HepG2 (cell line): ENCODE measurements around the gene SVOP. TPM values are rescaled to one million over a fixed set of nuclear protein-coding genes. Genes with fewer than 3 reads are reported as not detected.
A peak's percentile ranks its signal among the peaks of the same experiment; 100 is the strongest.

Experiments used
- ATAC-seq: fragments of 200-7000 bp; cut with Tn5 transposase; 3 replicates; pipeline ENCODE4 v1.9.1; 2020; ENCODE audit warnings: mild to moderate bottlenecking, moderate library complexity
- BruUV-seq: library from RNA; stranded (reverse); fragments of 400-500 nt; replicated peaks from 2 replicates; lab custom pipeline; 2021; lab: Mats Ljungman, UMichigan
- CTCF ChIA-PET: fragments of 300-600 bp; formaldehyde crosslinking; extraction: SDS; loops from one replicate; lab custom pipeline; 2021; ENCODE audit warnings: low total read pairs, inconsistent platforms, low intra/inter-chr PET ratio; lab: Yijun Ruan, JAX
- POLR2A ChIA-PET: fragments of 350-600 bp; sonication (Branson Sonifier 250); formaldehyde crosslinking; loops from one replicate; lab custom pipeline; 2020; ENCODE audit warnings: antibody characterized with exemption, inconsistent platforms; lab: Yijun Ruan, JAX
- DNase-seq: peaks from one replicate; pipeline ENCODE4 v3.0.0-alpha.2; 2015; ENCODE audit warnings: low spot score
- FAIRE-seq: peaks from 3 replicates; lab custom pipeline; 2011; peaks lifted over from hg19 to GRCh38; lab: Jason Lieb, UNC
- H2AFZ ChIP-seq: one replicate; pipeline ENCODE4 v1.6.1; 2011; ENCODE audit warnings: low read length, inconsistent platforms
- H3K27ac ChIP-seq: fragments of 300-600 bp; 3 replicates; pipeline ENCODE4 v1.8.0; 2011; ENCODE audit warnings: mixed run types, mild to moderate bottlenecking, mixed read lengths, low read length, inconsistent platforms; ENCODE audit not compliant: insufficient read depth; ENCODE audit errors: extremely low read length
- H3K27me3 ChIP-seq, 2 experiments: fragments of 200-600 bp in 1 of 2; 2 replicates in 1 of 2; 3 replicates in 1 of 2; pipeline versions ENCODE4 v1.6.0 to v1.8.0; 2011; ENCODE audit warnings: low read length in 2 of 2, mild to moderate bottlenecking in 2 of 2, moderate library complexity in 2 of 2, inconsistent platforms in 1 of 2; ENCODE audit not compliant: insufficient read depth in 2 of 2, control insufficient read depth in 1 of 2
- H3K36me3 ChIP-seq, 2 experiments: fragments of 200-600 bp in 1 of 2; replicated peaks in 1 of 2; 2 replicates in 1 of 2; 3 replicates in 1 of 2; pipeline versions ENCODE4 v1.5.1 to v1.8.0; 2011; ENCODE audit warnings: low read length in 2 of 2, inconsistent platforms in 1 of 2; ENCODE audit not compliant: insufficient read depth in 2 of 2, control insufficient read depth in 1 of 2
- H3K4me1 ChIP-seq: 2 replicates; pipeline ENCODE4 v1.5.1; 2012; ENCODE audit warnings: low read length, inconsistent platforms; ENCODE audit not compliant: insufficient read depth
- H3K4me2 ChIP-seq: 2 replicates; pipeline ENCODE4 v1.6.0; 2011; ENCODE audit warnings: low read depth, low read length, inconsistent platforms
- H3K4me3 ChIP-seq, 3 experiments: fragments of 200-600 bp in 1 of 3; sonication (generic), shearing (Covaris generic) in 1 of 3; replicated peaks in 1 of 3; 2 replicates each; pipeline ENCODE4 v1.5.1; 2011 to 2016; ENCODE audit warnings: low read length in 3 of 3, inconsistent platforms in 2 of 3, low read depth in 2 of 3, mild to moderate bottlenecking in 2 of 3, control low read depth in 1 of 3, mixed read lengths in 1 of 3; ENCODE audit not compliant: insufficient read depth in 1 of 3
- H3K79me2 ChIP-seq: one replicate; pipeline ENCODE4 v1.6.1; 2011; ENCODE audit warnings: low read length, inconsistent platforms; ENCODE audit not compliant: insufficient read depth
- H3K9ac ChIP-seq: 2 replicates; pipeline ENCODE4 v1.6.0; 2011; ENCODE audit warnings: mild to moderate bottlenecking, low read depth, low read length, inconsistent platforms; ENCODE audit not compliant: insufficient read depth
- H3K9me3 ChIP-seq: 2 replicates; pipeline ENCODE4 v1.5.1; 2012; ENCODE audit warnings: mild to moderate bottlenecking, low read length
- H4K20me1 ChIP-seq: 2 replicates; pipeline ENCODE4 v1.6.0; 2011; ENCODE audit warnings: inconsistent platforms, mild to moderate bottlenecking, low read length, moderate library complexity; ENCODE audit not compliant: insufficient read depth
- ARNT ChIP-seq: fragments of 450-650 bp; IDR thresholded peaks from 2 replicates; pipeline ENCODE4 v1.6.1; 2017
- BRCA1 ChIP-seq: sonication (generic); formaldehyde crosslinking; IDR thresholded peaks from 2 replicates; pipeline ENCODE4 v1.4.0; 2020; ENCODE audit warnings: missing genetic modification reagents
- CCAR2 ChIP-seq: fragments of 200-400 bp; formaldehyde crosslinking; optimal IDR thresholded peaks from 2 replicates; pipeline ENCODE3; 2018; ENCODE audit warnings: low read depth, mild to moderate bottlenecking, low read length, moderate library complexity
- HOXA7 ChIP-seq: sonication (generic); formaldehyde crosslinking; IDR thresholded peaks from 2 replicates; pipeline ENCODE4 v1.8.1; 2022; ENCODE audit warnings: mild to moderate bottlenecking, missing genetic modification reagents, moderate library complexity
- JUND ChIP-seq: sonication (generic); formaldehyde crosslinking; IDR thresholded peaks from 2 replicates; pipeline ENCODE4 v1.8.0; 2022; ENCODE audit warnings: mild to moderate bottlenecking, missing genetic modification reagents
- MIER3 ChIP-seq: IDR thresholded peaks from 2 replicates; pipeline ENCODE4 v1.6.1; 2016; ENCODE audit warnings: missing compliant biosample characterization, borderline replicate concordance
- PHF5A ChIP-seq: IDR thresholded peaks from one replicate; pipeline ENCODE4 v1.6.1; 2018; ENCODE audit warnings: low read depth, missing genetic modification reagents; ENCODE audit not compliant: unreplicated experiment
- RARG ChIP-seq: sonication (generic); formaldehyde crosslinking; IDR thresholded peaks from 2 replicates; pipeline ENCODE4 v1.4.0; 2020; ENCODE audit warnings: low read depth, mild to moderate bottlenecking, missing genetic modification reagents
- SNAI1 ChIP-seq: sonication (generic); formaldehyde crosslinking; IDR thresholded peaks from 2 replicates; pipeline ENCODE4 v1.5.0; 2020; ENCODE audit warnings: mild to moderate bottlenecking, missing genetic modification reagents, borderline replicate concordance
- ZBTB43 ChIP-seq: sonication (generic); formaldehyde crosslinking; conservative IDR thresholded peaks from 2 replicates; pipeline ENCODE4 v1.4.0; 2020; ENCODE audit warnings: missing genetic modification reagents
- ZFP82 ChIP-seq: sonication (generic); formaldehyde crosslinking; IDR thresholded peaks from 2 replicates; pipeline ENCODE4 v1.5.1; 2020; ENCODE audit warnings: mild to moderate bottlenecking, missing genetic modification reagents, borderline replicate concordance
- ZNF264 ChIP-seq: sonication (generic); formaldehyde crosslinking; IDR thresholded peaks from 2 replicates; pipeline ENCODE4 v1.4.0; 2020; ENCODE audit warnings: missing genetic modification reagents
- ZNF644 ChIP-seq: IDR thresholded peaks from 2 replicates; pipeline ENCODE4 v1.6.1; 2016; ENCODE audit warnings: low read depth
- ZNF788 ChIP-seq: sonication (generic); formaldehyde crosslinking; IDR thresholded peaks from 2 replicates; pipeline ENCODE4 v1.5.0; 2020; ENCODE audit warnings: mild to moderate bottlenecking, missing genetic modification reagents, borderline replicate concordance
- ZNF850 ChIP-seq: sonication (generic); formaldehyde crosslinking; conservative IDR thresholded peaks from 2 replicates; pipeline ENCODE4 v1.9.0; 2021; ENCODE audit warnings: mild to moderate bottlenecking, missing genetic modification reagents
- WGBS: methylation state at CpG from one replicate; pipeline ENCODE4 v1.1.6; 2017; ENCODE audit warnings: low lambda C conversion rate; 5-methylcytosine and 5-hydroxymethylcytosine counted together
- in situ Hi-C: cut with HindIII; loops from 2 replicates; pipeline ENCODE4 v1.10.0; 2017; ENCODE audit warnings: low pct_unique_long_range_greater_than_20kb; ENCODE audit not compliant: extremely low pct_ligation_motif_present
- intact Hi-C: fragments of 100-400 bp; cut with micrococcal nuclease; formaldehyde crosslinking; loops from one replicate; pipeline ENCODE4 v1.10.0; 2022; ENCODE audit not compliant: unreplicated experiment
- polyA plus RNA-seq, 8 experiments: library from polyadenylated mRNA; depleted of rRNA in 3 of 8; stranded (reverse) in 7 of 8; unstranded in 1 of 8; fragments of >200 nt; fragmentation: Illumina TruSeq in 4 of 8; extraction: Trizol in 4 of 8; gene quantifications; 2 replicates each; pipeline versions ENCODE4 v1.2.1 to v1.2.3, GENCODE V29; 2011 to 2016; ENCODE audit warnings: low read depth in 4 of 8, missing spikeins in 1 of 8, mixed read lengths in 1 of 8; ENCODE audit not compliant: insufficient read depth in 1 of 8
- total RNA-seq, 5 experiments: library from RNA; depleted of rRNA; stranded (reverse); fragments of >200 nt; fragmentation: Illumina TruSeq; extraction: Trizol; gene quantifications; 2 replicates each; pipeline ENCODE4 v1.2.3, GENCODE V29; 2016; ENCODE audit warnings: low read depth in 1 of 5

Gene SVOP
- total and polyA plus RNA-seq, 2 of the 13 experiments (the other 11 are each of a cell fraction or from before 2014, with no cell fraction given): not detected

- Histone ChIP-seq H3K79me2 (no peaks in the 10 kb centered on the region), H3K9me3 (no peaks in the 10 kb centered on the region), H3K27ac (peak overlapping the region; percentile 80), H3K36me3 (peaks cover 0 to 3% of the 10 kb centered on the region in 2 experiments; a peak in 4 of 5 replicates), H3K4me3 (no peak overlapping the region)
- WGBS: 90% methylated on average over 3 of the region's 3 CpGs
- in situ Hi-C loops: no loop called here
- FAIRE-seq (no peak), ATAC-seq (no peak)
- POLR2A ChIA-PET: no interaction called here
- TF ChIP-seq ZNF264 (no peak), RARG (CRISPR knock-in tag) (no peak), ARNT (no peak), ZFP82 (CRISPR knock-in tag) (no peak), PHF5A (CRISPR knock-in tag) (no peak), ZNF788 (CRISPR knock-in tag) (no peak), CCAR2 (no peak), ZNF644 (CRISPR knock-in tag) (no peak), ZNF850 (CRISPR knock-in tag) (no peak), BRCA1 (CRISPR knock-in tag) (no peak)
- TF ChIP-seq, all 625 proteins: peak for 0
- intact Hi-C loops: no loop called here
- DNase-seq: no peak
- no peak overlapping the region for H2AFZ ChIP-seq
- peaks cover 35% of the 10 kb centered on the region for H3K4me1 ChIP-seq
- no TSS peak for BruUV-seq
- H3K27me3 ChIP-seq: no peaks in the 10 kb centered on the region
- CTCF ChIA-PET: no interaction called here
- H3K4me2 ChIP-seq: no peak overlapping the region
- no peaks in the 10 kb centered on the region for H4K20me1 ChIP-seq
- H3K9ac ChIP-seq: no peak overlapping the region
Measured at GRCh38 chr12:109064143-109064542, 43.3 kb upstream of the SVOP start.

- no peak overlapping the region for H2AFZ ChIP-seq
- peaks cover 1 to 11% of the 10 kb centered on the region in 2 experiments for H3K36me3 ChIP-seq
- no peak overlapping the region for H3K4me3 ChIP-seq
- no peak overlapping the region for H3K27ac ChIP-seq
- intact Hi-C loops (no loop called here), in situ Hi-C loops (no loop called here)
- no TSS peak for BruUV-seq
- H3K4me1 ChIP-seq: peaks cover 6% of the 10 kb centered on the region
- no peak for FAIRE-seq
- WGBS: 98% methylated on average over 6 of the region's 6 CpGs
- H3K4me2 ChIP-seq: no peak overlapping the region
- no peak for TF ChIP-seq JUND (CRISPR knock-in tag)
- no peak for TF ChIP-seq MIER3 (CRISPR knock-in tag)
- TF ChIP-seq SNAI1 (CRISPR knock-in tag): no peak
- TF ChIP-seq ZBTB43: no peak
- TF ChIP-seq HOXA7 (CRISPR knock-in tag): no peak
- H3K9me3 ChIP-seq: no peaks in the 10 kb centered on the region
- DNase-seq: no peak
- CTCF ChIA-PET: no interaction called here
- no peak overlapping the region for H3K9ac ChIP-seq
- no peaks in the 10 kb centered on the region for H4K20me1 ChIP-seq
- no peak for ATAC-seq
- no peaks in the 10 kb centered on the region for H3K79me2 ChIP-seq
- POLR2A ChIA-PET: no interaction called here
- H3K27me3 ChIP-seq: no peaks in the 10 kb centered on the region
Measured at GRCh38 chr12:109058773-109059172, 37.9 kb upstream of the SVOP start.
